K562 (cell line): Measurements from ENCODE around the gene SHB. TPM values are rescaled to one million over a fixed set of nuclear protein-coding genes. Genes with fewer than 3 reads are reported as not detected.

Experiments
- ATAC-seq: fragments of 200-7000 bp; cut with Tn5 transposase; 3 replicates; pipeline ENCODE4 v1.9.1; 2020; ENCODE audit warnings: moderate library complexity
- BruUV-seq: library from RNA; stranded (reverse); fragments of 400-500 nt; replicated peaks from 2 replicates; lab custom pipeline; 2021; lab: Mats Ljungman, UMichigan
- CTCF ChIA-PET: fragments of 300-600 bp; formaldehyde crosslinking; extraction: SDS; loops from one replicate; lab custom pipeline; 2021; ENCODE audit warnings: low intra/inter-chr PET ratio; lab: Yijun Ruan, JAX
- POLR2A ChIA-PET: fragments of 300-600, 350-650 bp; sonication (Branson Sonifier 250); formaldehyde crosslinking; extraction: SDS; loops from one replicate; lab custom pipeline; 2021; ENCODE audit warnings: antibody characterized with exemption, inconsistent platforms; lab: Yijun Ruan, JAX
- DNase-seq, 4 experiments: peaks; one replicate each; pipeline versions ENCODE4 v3.0.0 to v3.0.0-alpha.2; 2011 to 2018; ENCODE audit warnings: low spot score in 3 of 4, mixed read lengths in 3 of 4; ENCODE audit errors: extremely low read depth in 1 of 4
- FAIRE-seq: peaks from 2 replicates; lab custom pipeline; 2011; peaks lifted over from hg19 to GRCh38; lab: Jason Lieb, UNC
- H2AFZ ChIP-seq: 2 replicates; pipeline ENCODE4 v1.6.0; 2011; ENCODE audit warnings: low read depth, low read length, control low read depth, inconsistent platforms
- H3K27ac ChIP-seq: fragments of 200-600 bp; 3 replicates; pipeline ENCODE4 v1.8.0; 2011; ENCODE audit warnings: low read depth, mild to moderate bottlenecking, control low read depth, inconsistent platforms, low read length, moderate library complexity, mixed read lengths; ENCODE audit errors: extremely low read depth
- H3K27me3 ChIP-seq, 2 experiments: fragments of 300-600 bp in 1 of 2; 2 replicates in 1 of 2; 3 replicates in 1 of 2; pipeline versions ENCODE4 v1.6.0 to v1.8.0; 2011; ENCODE audit warnings: inconsistent platforms in 2 of 2, low read length in 2 of 2, mild to moderate bottlenecking in 1 of 2, mixed read lengths in 1 of 2, moderate library complexity in 1 of 2; ENCODE audit not compliant: control insufficient read depth in 2 of 2, insufficient read depth in 2 of 2
- H3K36me3 ChIP-seq: fragments of 300-600 bp; 3 replicates; pipeline ENCODE4 v1.8.0; 2011; ENCODE audit warnings: mild to moderate bottlenecking, low read length, inconsistent platforms; ENCODE audit not compliant: control insufficient read depth, insufficient read depth
- H3K4me1 ChIP-seq, 2 experiments: fragments of 200-600 bp in 1 of 2; replicated peaks in 1 of 2; 2 replicates in 1 of 2; 3 replicates in 1 of 2; pipeline versions ENCODE4 v1.5.1 to v1.8.0; 2011; ENCODE audit warnings: inconsistent platforms in 2 of 2, low read length in 2 of 2, mild to moderate bottlenecking in 1 of 2, mixed read lengths in 1 of 2, moderate library complexity in 1 of 2; ENCODE audit not compliant: control insufficient read depth in 2 of 2, insufficient read depth in 2 of 2
- H3K4me2 ChIP-seq: 2 replicates; pipeline ENCODE4 v1.6.1; 2011; ENCODE audit warnings: low read length, control low read depth, inconsistent platforms, mixed read lengths; ENCODE audit not compliant: insufficient read depth
- H3K4me3 ChIP-seq: fragments of 200-600 bp; sonication (generic), shearing (Covaris generic); 2 replicates; pipeline ENCODE4 v1.5.1; 2016; ENCODE audit warnings: control low read depth, inconsistent platforms
- H3K79me2 ChIP-seq: fragments of 200-600 bp; 3 replicates; pipeline ENCODE4 v1.8.0; 2011; ENCODE audit warnings: low read length, inconsistent platforms; ENCODE audit not compliant: control insufficient read depth, insufficient read depth
- H3K9ac ChIP-seq, 2 experiments: 2 replicates each; pipeline versions ENCODE4 v1.6.0 to v1.6.1; 2011; ENCODE audit warnings: low read depth in 2 of 2, low read length in 2 of 2, control low read depth in 1 of 2, inconsistent platforms in 1 of 2, mild to moderate bottlenecking in 1 of 2, mixed read lengths in 1 of 2; ENCODE audit not compliant: insufficient read depth in 1 of 2
- H3K9me1 ChIP-seq: one replicate; pipeline ENCODE4 v1.6.0; 2011; ENCODE audit warnings: inconsistent platforms, mild to moderate bottlenecking, low read length, moderate library complexity; ENCODE audit not compliant: control insufficient read depth, insufficient read depth
- H3K9me3 ChIP-seq: replicated peaks from 2 replicates; pipeline ENCODE4 v1.5.1; 2011; ENCODE audit warnings: low read depth, low read length, inconsistent platforms; ENCODE audit not compliant: control insufficient read depth, insufficient read depth
- H4K20me1 ChIP-seq: replicated peaks from 2 replicates; pipeline ENCODE4 v1.6.1; 2011; ENCODE audit warnings: low read length, inconsistent platforms, mixed read lengths; ENCODE audit not compliant: control insufficient read depth, insufficient read depth
- E2F4 ChIP-seq: sonication (generic); formaldehyde crosslinking; IDR thresholded peaks from 2 replicates; pipeline ENCODE4 v1.8.0; 2022; ENCODE audit warnings: mild to moderate bottlenecking, low read depth, missing genetic modification reagents
- LCOR ChIP-seq: sonication (generic); formaldehyde crosslinking; IDR thresholded peaks from 2 replicates; pipeline ENCODE4 v1.8.0; 2022; ENCODE audit warnings: mild to moderate bottlenecking, missing genetic modification reagents
- MED1 ChIP-seq: sonication (generic); formaldehyde crosslinking; IDR thresholded peaks from 2 replicates; pipeline ENCODE4 v1.8.1; 2023; ENCODE audit warnings: missing genetic modification reagents, borderline replicate concordance
- POLR2A ChIP-seq: fragments of 450-650 bp; conservative IDR thresholded peaks from 2 replicates; pipeline ENCODE4 v1.6.1; 2016
- POLR3A ChIP-seq: IDR thresholded peaks from 2 replicates; pipeline ENCODE4 v1.6.1; 2011; ENCODE audit warnings: borderline replicate concordance, mild to moderate bottlenecking, moderate library complexity; ENCODE audit not compliant: insufficient read length, insufficient read depth; ENCODE audit errors: extremely low read depth
- XRCC3 ChIP-seq: fragments of 450-650 bp; IDR thresholded peaks from 2 replicates; pipeline ENCODE4 v1.6.1; 2017; ENCODE audit warnings: mild to moderate bottlenecking, moderate library complexity
- ZC3H11A ChIP-seq: IDR thresholded peaks from 2 replicates; pipeline ENCODE4 v1.6.1; 2012; ENCODE audit warnings: low read depth, low read length, improper control_type of control experiment
- ZNF140 ChIP-seq: fragments of 250-450 bp; sonication (Bioruptor Pico); IDR thresholded peaks from 2 replicates; pipeline ENCODE4 v1.8.0; 2021; ENCODE audit warnings: moderate library complexity, mild to moderate bottlenecking, inconsistent platforms
- ZZZ3 ChIP-seq: fragments of 450-650 bp; IDR thresholded peaks from 2 replicates; pipeline ENCODE4 v1.6.1; 2016; ENCODE audit warnings: antibody characterized with exemption, mild to moderate bottlenecking, moderate library complexity
- WGBS: fragments of 100-300 bp; shearing (Covaris generic); methylation state at CpG from one replicate; pipeline ENCODE4 v1.1.6; 2016; ENCODE audit warnings: low coverage, mixed read lengths; ENCODE audit not compliant: insufficient coverage; ENCODE audit errors: missing lambda C conversion rate; 5-methylcytosine and 5-hydroxymethylcytosine counted together
- in situ Hi-C: fragments of 300-500 bp; cut with MboI; formaldehyde crosslinking; loops from 4 replicates; pipeline ENCODE4 v1.15.0; 2018; ENCODE audit warnings: inconsistent platforms, mixed read lengths
- intact Hi-C: fragments of 100-400 bp; cut with micrococcal nuclease; formaldehyde crosslinking; loops from 2 replicates; pipeline ENCODE4 v1.14.2; 2022
- polyA plus RNA-seq, 8 experiments: library from polyadenylated mRNA; depleted of rRNA in 4 of 8; stranded (reverse) in 5 of 8; unstranded in 3 of 8; fragments of >200 nt; fragmentation: Nextera tagmentation in 2 of 8; fragmentation: Illumina TruSeq in 1 of 8; extraction: Ambion mirVana in 2 of 8; extraction: Trizol in 1 of 8; gene quantifications; 2 replicates each; pipeline versions ENCODE4 v1.2.1 to v1.2.3, GENCODE V29; 2011 to 2014; ENCODE audit warnings: inconsistent platforms in 1 of 8, missing spikeins in 1 of 8
- total RNA-seq, 7 experiments: library from RNA; depleted of rRNA in 6 of 7; stranded (reverse); fragments of >200 nt in 6 of 7; fragmentation: Illumina TruSeq in 2 of 7; extraction: Trizol in 2 of 7; gene quantifications; 2 replicates each; pipeline versions ENCODE4 v1.2.1 to v1.2.3, GENCODE V29; 2011 to 2021; ENCODE audit warnings: low replicate concordance in 1 of 7
- TF ChIP-seq, protein P1 (sequence below): sonication (generic); formaldehyde crosslinking; IDR thresholded peaks from 2 replicates; pipeline ENCODE4 v1.8.0; 2022; ENCODE audit warnings: mild to moderate bottlenecking, missing genetic modification reagents

SHB gene
- total and polyA plus RNA-seq, 9 of the 15 experiments (the other 6 are each of a cell fraction or from before 2014, with no cell fraction given): 0.78 to 16.0 (median 5.3) TPM

- no peak overlapping the region for H3K4me3 ChIP-seq
- H3K9me3 ChIP-seq: no peaks in the 10 kb centered on the region
- in situ Hi-C loops: no loop called here
- no peaks in the 10 kb centered on the region for H3K79me2 ChIP-seq
- peaks cover 17% of the 10 kb centered on the region for H4K20me1 ChIP-seq
- H2AFZ ChIP-seq: no peak overlapping the region
- ATAC-seq (no peak), FAIRE-seq (no peak), DNase-seq (no peak)
- peaks cover 10 to 12% of the 10 kb centered on the region in 2 experiments; a peak in 4 of 5 replicates for H3K4me1 ChIP-seq
- H3K27me3 ChIP-seq: no peaks in the 10 kb centered on the region
- WGBS: 81% methylated on average over 9 of the region's 9 CpGs
- H3K9me1 ChIP-seq: peaks cover 2% of the 10 kb centered on the region
- TF ChIP-seq MED1 (CRISPR knock-in tag): no peak
- TF ChIP-seq POLR3A: no peak
- no peak for TF ChIP-seq XRCC3
- no peak for TF ChIP-seq ZC3H11A
- no peak for TF ChIP-seq LCOR
- TF ChIP-seq E2F4 (CRISPR knock-in tag): no peak
- TF ChIP-seq, protein P1, sequence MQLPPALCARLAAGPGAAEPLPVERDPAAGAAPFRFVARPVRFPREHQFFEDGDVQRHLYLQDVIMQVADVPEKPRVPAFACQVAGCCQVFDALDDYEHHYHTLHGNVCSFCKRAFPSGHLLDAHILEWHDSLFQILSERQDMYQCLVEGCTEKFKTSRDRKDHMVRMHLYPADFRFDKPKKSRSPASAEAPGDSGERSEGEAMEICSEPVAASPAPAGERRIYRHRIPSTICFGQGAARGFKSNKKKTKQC (CRISPR knock-in tag): no peak
- TF ChIP-seq ZNF140 (CRISPR knock-in tag): no peak
- TF ChIP-seq POLR2A: no peak
- no peak for TF ChIP-seq ZZZ3
- no peak overlapping the region for H3K9ac ChIP-seq
- no TSS peak for BruUV-seq
- no peak overlapping the region for H3K27ac ChIP-seq
- ChIA-PET CTCF (no interaction called here), POLR2A (interaction anchor here (0.7 kb wide), 1 partner anchor 11 kb away, joined by 7 read pairs; no protein-coding TSS in a partner anchor)
- intact Hi-C loops: no loop called here
- peaks cover 13% of the 10 kb centered on the region; the same call in 2 of the 3 replicates for H3K36me3 ChIP-seq
- no peak overlapping the region for H3K4me2 ChIP-seq
Measured at GRCh38 chr9:38012767-38013450, 56.1 kb downstream of the SHB start.
